Activated naive CD8-positive, alpha-beta T cell treated with anti-CD3 and anti-CD28 coated beads for 36 hours (primary cell): ENCODE measurements around the gene SLC22A23. TPM values are rescaled to one million over a fixed set of nuclear protein-coding genes. Genes with fewer than 3 reads are reported as not detected.

Source experiments
- DNase-seq: peaks from one replicate; pipeline ENCODE4 v3.0.0; 2021
- H3K27ac Mint-ChIP-seq: one replicate; pipeline ENCODE4 v1.8.0; 2022; ENCODE audit warnings: mild to moderate bottlenecking, moderate library complexity, mixed read lengths
- H3K27me3 Mint-ChIP-seq: one replicate; pipeline ENCODE4 v1.8.0; 2022; ENCODE audit warnings: mild to moderate bottlenecking, mixed read lengths
- H3K36me3 Mint-ChIP-seq: one replicate; pipeline ENCODE4 v1.8.0; 2021; ENCODE audit warnings: mild to moderate bottlenecking, mixed read lengths
- H3K4me1 Mint-ChIP-seq: one replicate; pipeline ENCODE4 v1.8.0; 2021; ENCODE audit warnings: mixed read lengths
- H3K4me3 Mint-ChIP-seq: one replicate; pipeline ENCODE4 v1.8.0; 2022; ENCODE audit warnings: mild to moderate bottlenecking, moderate library complexity, mixed read lengths
- H3K9me3 Mint-ChIP-seq: one replicate; pipeline ENCODE4 v1.8.0; 2022; ENCODE audit warnings: mixed read lengths
- total RNA-seq, 2 experiments: library from RNA; stranded (reverse); gene quantifications; one replicate each; pipeline ENCODE4 v1.2.3, GENCODE V29; 2021

Gene SLC22A23
- total RNA-seq, 2 experiments from 2014 or later = 0.24 to 0.41 TPM

GRCh38 chr6:3261921-3262320 is 194.9 kb downstream of the SLC22A23 start:
- Mint-ChIP-seq H3K36me3 (peaks cover 30% of the 10 kb centered on the region), H3K4me1 (peaks cover 42% of the 10 kb centered on the region), H3K9me3 (no peaks in the 10 kb centered on the region), H3K27ac (no peak overlapping the region), H3K4me3 (peak overlapping the region; percentile 95), H3K27me3 (no peaks in the 10 kb centered on the region)
- DNase-seq = no peak

GRCh38 chr6:3261518-3261820 is 195.4 kb downstream of the SLC22A23 start:
- Mint-ChIP-seq H3K27ac (peak overlapping the region; percentile 52), H3K9me3 (no peaks in the 10 kb centered on the region), H3K4me1 (peaks cover 42% of the 10 kb centered on the region), H3K27me3 (no peaks in the 10 kb centered on the region), H3K36me3 (peaks cover 30% of the 10 kb centered on the region), H3K4me3 (peak overlapping the region; percentile 95)
- no peak for DNase-seq

- Mint-ChIP-seq H3K36me3 (peaks cover 30% of the 10 kb centered on the region), H3K27ac (peak overlapping the region; percentile 52), H3K4me1 (peaks cover 42% of the 10 kb centered on the region), H3K9me3 (no peaks in the 10 kb centered on the region), H3K4me3 (peak overlapping the region; percentile 95), H3K27me3 (no peaks in the 10 kb centered on the region)
- DNase-seq = no peak
These were observed 195.9 kb downstream of the SLC22A23 start for GRCh38 chr6:3260772-3261517.

- Mint-ChIP-seq H3K27ac (no peak overlapping the region), H3K27me3 (no peaks in the 10 kb centered on the region), H3K4me3 (peak overlapping the region; percentile 95)
These were observed 196.6 kb downstream of the SLC22A23 start for GRCh38 chr6:3260296-3260695.

GRCh38 chr6:3259491-3259958 is 197.3 kb downstream of the SLC22A23 start:
- peak overlapping the region; percentile 96 for H3K27ac Mint-ChIP-seq
- H3K36me3 Mint-ChIP-seq = peaks cover 25% of the 10 kb centered on the region
- H3K4me1 Mint-ChIP-seq = peaks cover 34% of the 10 kb centered on the region
- peak overlapping the region; percentile 95 for H3K4me3 Mint-ChIP-seq
- peak; percentile 39 for DNase-seq
- H3K9me3 Mint-ChIP-seq = no peaks in the 10 kb centered on the region
- H3K27me3 Mint-ChIP-seq = no peaks in the 10 kb centered on the region

More at GRCh38 chr6:3260296-3260695, 196.6 kb downstream of the SLC22A23 start:
- Mint-ChIP-seq H3K36me3 (peaks cover 30% of the 10 kb centered on the region), H3K4me1 (peaks cover 41% of the 10 kb centered on the region), H3K9me3 (no peaks in the 10 kb centered on the region)
- DNase-seq = no peak

- H3K4me3 Mint-ChIP-seq = peak within 1 kb of the TSS; percentile 95
- peak; percentile 94 for DNase-seq
- H3K36me3 Mint-ChIP-seq = peaks cover 25% of the 10 kb centered on the region
- peaks cover 33% of the 10 kb centered on the region for H3K4me1 Mint-ChIP-seq
- H3K9me3 Mint-ChIP-seq = peaks cover 4% of the 10 kb centered on the region
- H3K27me3 Mint-ChIP-seq = no peaks in the 10 kb centered on the region
- H3K27ac Mint-ChIP-seq = peak within 1 kb of the TSS; percentile 96
These were observed 197.9 kb downstream of the SLC22A23 start, which contains the start of gene PSMG4 for GRCh38 chr6:3258720-3259490. Gene PSMG4 (plus strand): TSS chr6:3258947. CDS start chr6:3259023, 76 bp downstream.

GRCh38 chr6:3258201-3258600 is 198.6 kb downstream of the SLC22A23 start:
- peaks cover 4% of the 10 kb centered on the region for H3K9me3 Mint-ChIP-seq
- H3K36me3 Mint-ChIP-seq = peaks cover 21% of the 10 kb centered on the region
- DNase-seq = no peak
- no peaks in the 10 kb centered on the region for H3K27me3 Mint-ChIP-seq
- no peak overlapping the region for H3K27ac Mint-ChIP-seq
- peak overlapping the region; percentile 68 for H3K4me3 Mint-ChIP-seq
- H3K4me1 Mint-ChIP-seq = peaks cover 26% of the 10 kb centered on the region

GRCh38 chr6:3253597-3253961 is 203.3 kb downstream of the SLC22A23 start:
- no peak overlapping the region for H3K4me3 Mint-ChIP-seq
- no peaks in the 10 kb centered on the region for H3K36me3 Mint-ChIP-seq
- peaks cover 4% of the 10 kb centered on the region for H3K4me1 Mint-ChIP-seq
- H3K27me3 Mint-ChIP-seq = peaks cover 23% of the 10 kb centered on the region
- H3K27ac Mint-ChIP-seq = no peak overlapping the region
- DNase-seq = no peak
- peaks cover 4% of the 10 kb centered on the region for H3K9me3 Mint-ChIP-seq

GRCh38 chr6:3252861-3253596 is 203.8 kb downstream of the SLC22A23 start:
- Mint-ChIP-seq H3K36me3 (no peaks in the 10 kb centered on the region), H3K4me1 (peaks cover 5% of the 10 kb centered on the region), H3K4me3 (no peak overlapping the region), H3K27ac (no peak overlapping the region), H3K27me3 (peaks cover 29% of the 10 kb centered on the region), H3K9me3 (peaks cover 4% of the 10 kb centered on the region)
- DNase-seq = no peak

- Mint-ChIP-seq H3K36me3 (no peaks in the 10 kb centered on the region), H3K4me1 (peaks cover 7% of the 10 kb centered on the region), H3K9me3 (peaks cover 4% of the 10 kb centered on the region), H3K27ac (no peak overlapping the region), H3K27me3 (peaks cover 35% of the 10 kb centered on the region), H3K4me3 (no peak overlapping the region)
- DNase-seq = no peak
These were observed 204.5 kb downstream of the SLC22A23 start for GRCh38 chr6:3252369-3252768.

- H3K27ac Mint-ChIP-seq = no peak overlapping the region
- DNase-seq = peak; percentile 78
- peaks cover 4% of the 10 kb centered on the region for H3K9me3 Mint-ChIP-seq
- H3K36me3 Mint-ChIP-seq = no peaks in the 10 kb centered on the region
- H3K4me3 Mint-ChIP-seq = no peak overlapping the region
- H3K4me1 Mint-ChIP-seq = peaks cover 7% of the 10 kb centered on the region
- H3K27me3 Mint-ChIP-seq = peaks cover 38% of the 10 kb centered on the region
These were observed 205.2 kb downstream of the SLC22A23 start for GRCh38 chr6:3251462-3252314.

- no peak overlapping the region for H3K27ac Mint-ChIP-seq
- H3K4me1 Mint-ChIP-seq = peaks cover 7% of the 10 kb centered on the region
- no peak overlapping the region for H3K4me3 Mint-ChIP-seq
- H3K9me3 Mint-ChIP-seq = peaks cover 4% of the 10 kb centered on the region
- no peaks in the 10 kb centered on the region for H3K36me3 Mint-ChIP-seq
- H3K27me3 Mint-ChIP-seq = peaks cover 38% of the 10 kb centered on the region
- no peak for DNase-seq
These were observed 206.6 kb downstream of the SLC22A23 start for GRCh38 chr6:3250231-3250675.

GRCh38 chr6:3249821-3250220 is 207.0 kb downstream of the SLC22A23 start:
- Mint-ChIP-seq H3K27ac (no peak overlapping the region), H3K36me3 (no peaks in the 10 kb centered on the region), H3K4me3 (no peak overlapping the region), H3K4me1 (peaks cover 7% of the 10 kb centered on the region), H3K9me3 (peaks cover 4% of the 10 kb centered on the region), H3K27me3 (peaks cover 38% of the 10 kb centered on the region)
- no peak for DNase-seq
